Mesodermal cell (in vitro differentiated cells): ENCODE data around the gene PRSS12.

ENCODE experiments used
- H3K27ac ChIP-seq: 2 replicates; pipeline ENCODE4 v1.7.0; 2013; ENCODE audit warnings: mild to moderate bottlenecking, low read depth, low read length, moderate library complexity; ENCODE audit not compliant: severe bottlenecking
- H3K36me3 ChIP-seq: 2 replicates; pipeline ENCODE4 v1.7.1; 2013; ENCODE audit warnings: mild to moderate bottlenecking, low read length, moderate library complexity; ENCODE audit not compliant: control insufficient read depth, insufficient read depth
- H3K4me1 ChIP-seq: one replicate; pipeline ENCODE4 v1.7.1; 2013; ENCODE audit warnings: mild to moderate bottlenecking, low read length; ENCODE audit not compliant: insufficient read depth, control insufficient read depth, poor library complexity, severe bottlenecking
- H3K4me3 ChIP-seq: 2 replicates; pipeline ENCODE4 v1.7.0; 2013; ENCODE audit warnings: low read length, control low read depth, mild to moderate bottlenecking; ENCODE audit not compliant: insufficient read depth, poor library complexity, severe bottlenecking; ENCODE audit errors: extremely low read depth
- H3K9me3 ChIP-seq: 2 replicates; pipeline ENCODE4 v1.7.1; 2013; ENCODE audit warnings: mild to moderate bottlenecking, low read length, moderate library complexity; ENCODE audit not compliant: control insufficient read depth
- WGBS, 2 experiments: methylation state at CpG; one replicate each; pipeline ENCODE4 v1.1.5; 2013; ENCODE audit warnings: missing lambda C conversion rate in 2 of 2; ENCODE audit not compliant: insufficient coverage in 2 of 2; 5-methylcytosine and 5-hydroxymethylcytosine counted together

PRSS12 gene

GRCh38 chr4:118388606-118389005, 35.8 kb upstream of the PRSS12 start:
- 93% methylated on average over 3 of the region's 6 CpGs for WGBS, 2 experiments

DNA sequence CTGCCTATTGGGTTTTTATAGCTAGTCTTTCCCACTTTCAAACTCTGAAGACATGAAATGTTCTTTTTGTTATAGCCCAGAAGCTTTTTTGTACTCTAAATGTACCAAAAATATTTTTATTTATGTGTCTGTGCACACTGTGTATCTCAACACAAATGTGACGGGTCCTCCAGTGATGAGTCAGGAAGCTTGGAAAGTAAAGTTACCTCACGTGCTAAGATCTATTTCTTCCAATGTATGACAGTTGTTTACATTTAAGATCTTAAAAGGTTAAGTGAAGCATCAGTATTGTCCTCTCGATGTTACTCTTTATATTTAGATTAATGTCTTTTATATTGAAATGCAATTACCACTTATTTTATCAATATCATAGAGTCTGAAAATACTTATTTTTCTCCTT, 29.1 kb upstream of the PRSS12 start:
- no peak overlapping the region for H3K4me3 ChIP-seq
- no peaks in the 10 kb centered on the region for H3K36me3 ChIP-seq
- no peaks in the 10 kb centered on the region for H3K4me1 ChIP-seq
- H3K27ac ChIP-seq = no peak overlapping the region
- no peaks in the 10 kb centered on the region for H3K9me3 ChIP-seq
- 57% methylated on average over 2 of the region's 3 CpGs; no CpG with 5 or more reads in 1 of the 2 experiments for WGBS, 2 experiments

More at GRCh38 chr4:118388606-118389005, 35.8 kb upstream of the PRSS12 start:
- no peaks in the 10 kb centered on the region for H3K36me3 ChIP-seq
- H3K4me1 ChIP-seq = no peaks in the 10 kb centered on the region
- no peaks in the 10 kb centered on the region for H3K9me3 ChIP-seq
- H3K27ac ChIP-seq = no peak overlapping the region
- H3K4me3 ChIP-seq = no peak overlapping the region

DNA sequence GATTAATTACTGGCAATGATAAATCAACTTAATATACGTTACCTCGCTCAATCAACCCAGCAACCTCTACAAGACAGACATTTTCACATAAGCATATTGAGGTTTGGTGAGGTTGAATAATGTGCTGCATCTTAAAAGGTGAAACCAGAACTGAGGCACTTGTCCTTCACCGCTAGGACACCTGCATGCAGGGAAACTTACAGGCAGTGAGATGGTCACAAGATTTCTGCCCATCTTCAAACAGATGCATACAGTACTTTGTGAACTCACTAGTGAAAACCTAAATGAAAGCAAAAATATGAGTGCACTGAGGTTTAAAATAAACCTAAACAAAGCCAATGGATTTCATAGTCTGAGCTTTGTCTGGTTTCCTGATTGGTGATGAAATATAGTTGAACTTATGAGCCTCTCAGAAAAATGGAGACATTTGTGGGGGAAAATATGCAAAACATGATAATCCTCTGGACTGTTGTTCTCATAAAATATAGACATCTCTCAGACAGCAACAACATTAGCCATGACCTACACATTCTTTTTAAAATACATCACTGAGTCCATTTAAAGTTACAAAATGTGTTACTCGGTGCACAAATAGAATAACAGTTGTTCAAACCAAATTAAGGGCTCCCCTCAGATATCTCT, 20.9 kb upstream of the PRSS12 start:
- Histone ChIP-seq H3K9me3 (no peaks in the 10 kb centered on the region), H3K4me1 (no peaks in the 10 kb centered on the region), H3K4me3 (no peak overlapping the region), H3K27ac (no peak overlapping the region), H3K36me3 (no peaks in the 10 kb centered on the region)
- 83% methylated on average over 1 of the region's 4 CpGs; no CpG with 5 or more reads in 1 of the 2 experiments for WGBS, 2 experiments

GRCh38 chr4:118372251-118372650, 19.4 kb upstream of the PRSS12 start:
- H3K4me3 ChIP-seq = no peak overlapping the region
- H3K9me3 ChIP-seq = no peaks in the 10 kb centered on the region
- H3K27ac ChIP-seq = no peak overlapping the region
- WGBS, 2 experiments = 96 to 100% methylated on average over 1 to 3 of the region's 4 CpGs
- H3K36me3 ChIP-seq = no peaks in the 10 kb centered on the region
- no peaks in the 10 kb centered on the region for H3K4me1 ChIP-seq

GRCh38 chr4:118369231-118369630, 16.4 kb upstream of the PRSS12 start:
- Histone ChIP-seq H3K9me3 (no peaks in the 10 kb centered on the region), H3K4me3 (no peak overlapping the region), H3K4me1 (no peaks in the 10 kb centered on the region), H3K27ac (no peak overlapping the region), H3K36me3 (no peaks in the 10 kb centered on the region)
- no CpG with 5 or more reads among the region's 6 CpGs for WGBS, 2 experiments

- Histone ChIP-seq H3K27ac (no peak overlapping the region), H3K36me3 (no peaks in the 10 kb centered on the region), H3K4me1 (no peaks in the 10 kb centered on the region), H3K9me3 (no peaks in the 10 kb centered on the region), H3K4me3 (no peak overlapping the region)
- 43 to 60% methylated on average over 1 of the region's 2 CpGs for WGBS, 2 experiments
These were observed 15.1 kb upstream of the PRSS12 start for GRCh38 chr4:118367872-118368271.

DNA sequence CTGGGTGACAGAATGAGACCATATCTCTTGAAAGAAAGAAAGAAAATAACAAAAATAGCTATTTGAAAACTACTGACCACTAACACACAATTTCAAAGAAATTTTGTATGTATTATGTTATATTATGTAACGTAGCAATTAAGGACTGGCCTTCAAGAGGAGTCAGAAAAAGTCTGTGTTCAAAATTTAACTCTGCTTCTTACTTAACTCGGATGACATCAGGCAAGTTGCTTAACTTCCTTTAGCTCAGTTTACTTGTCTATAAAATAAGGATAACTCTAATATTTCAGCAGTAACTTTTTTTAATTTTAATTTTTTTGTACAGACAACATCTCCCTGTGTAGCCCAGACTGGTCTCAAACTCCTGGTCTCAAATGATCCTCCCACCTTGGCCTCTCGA, 14.6 kb upstream of the PRSS12 start:
- Histone ChIP-seq H3K4me3 (no peak overlapping the region), H3K9me3 (no peaks in the 10 kb centered on the region), H3K27ac (no peak overlapping the region), H3K36me3 (no peaks in the 10 kb centered on the region), H3K4me1 (no peaks in the 10 kb centered on the region)
- WGBS, 2 experiments = 88% methylated on average over 1 of the region's 3 CpGs; no CpG with 5 or more reads in 1 of the 2 experiments

DNA sequence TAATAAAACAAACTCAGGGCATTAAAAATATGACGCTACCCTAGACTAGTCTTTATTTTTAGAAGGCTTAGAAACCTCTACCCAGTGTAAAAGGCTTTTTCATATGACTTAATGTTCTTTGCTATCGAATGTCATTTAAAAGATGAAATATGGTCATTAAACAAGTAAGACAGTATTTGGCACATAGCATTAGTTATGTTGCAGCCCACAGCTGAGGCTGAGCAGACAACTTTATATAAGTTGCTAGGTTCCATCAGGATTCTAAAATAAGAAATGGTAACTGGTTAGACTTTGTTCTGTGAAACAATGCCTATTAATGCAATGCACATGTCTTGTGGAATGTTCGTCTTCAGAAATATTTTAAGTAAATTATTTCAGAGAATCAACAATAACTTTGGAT, 10.4 kb upstream of the PRSS12 start:
- Histone ChIP-seq H3K36me3 (no peaks in the 10 kb centered on the region), H3K9me3 (no peaks in the 10 kb centered on the region), H3K4me1 (no peaks in the 10 kb centered on the region), H3K27ac (no peak overlapping the region), H3K4me3 (no peak overlapping the region)
- 88% methylated on average over 2 of the region's 3 CpGs; no CpG with 5 or more reads in 1 of the 2 experiments for whole genome bisulfite sequencing, 2 experiments

- Histone ChIP-seq H3K4me1 (no peaks in the 10 kb centered on the region), H3K9me3 (no peaks in the 10 kb centered on the region), H3K36me3 (no peaks in the 10 kb centered on the region), H3K4me3 (no peak overlapping the region), H3K27ac (no peak overlapping the region)
These were observed 8.4 kb upstream of the PRSS12 start for GRCh38 chr4:118361192-118361591.

- WGBS, 2 experiments = 86 to 100% methylated on average over 2 of the region's 3 CpGs
- Histone ChIP-seq H3K4me1 (no peaks in the 10 kb centered on the region), H3K9me3 (no peaks in the 10 kb centered on the region), H3K27ac (no peak overlapping the region), H3K36me3 (no peaks in the 10 kb centered on the region), H3K4me3 (no peak overlapping the region)
These were observed 7.3 kb upstream of the PRSS12 start for GRCh38 chr4:118360106-118360505.

DNA sequence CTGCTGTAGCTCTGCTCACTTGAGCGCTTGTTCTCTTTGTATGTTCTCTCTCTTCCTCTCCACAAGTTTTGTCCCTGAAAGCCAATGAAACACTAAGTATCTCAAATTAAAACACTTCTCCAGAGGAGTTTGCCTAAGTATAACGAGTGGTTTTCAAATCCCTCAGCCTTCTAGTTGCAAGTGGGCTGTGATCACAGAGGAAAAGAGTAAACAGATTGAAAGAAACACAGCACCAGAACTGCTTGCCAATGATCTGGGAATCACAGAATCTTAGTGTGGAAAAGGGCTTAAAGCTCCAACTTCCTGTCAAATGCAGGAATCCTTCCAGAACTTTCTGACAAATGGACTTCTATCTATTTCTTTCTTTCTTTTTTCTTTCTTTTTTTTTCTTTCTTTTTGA, 4.8 kb upstream of the PRSS12 start:
- Histone ChIP-seq H3K4me3 (no peak overlapping the region), H3K9me3 (no peaks in the 10 kb centered on the region), H3K36me3 (no peaks in the 10 kb centered on the region), H3K4me1 (no peaks in the 10 kb centered on the region), H3K27ac (no peak overlapping the region)
- 100% methylated on average over 1 of the region's 2 CpGs; no CpG with 5 or more reads in 1 of the 2 experiments for WGBS, 2 experiments
